ENCODE results near the gene LRP10.
"Not testable (repeated sequence)": the region's sequence is repeated elsewhere in the genome, so short reads cannot be mapped to it uniquely, and the experiment has no call there.

LRP10 gene

GRCh38 chr14:22871224-22872032 is at the start of gene LRP10:
Gene LRP10, plus strand, starts transcription at chr14:22871740. Its CDS starts 564 bp downstream, at chr14:22872304.
- DNase-seq (ENCODE audit: low read depth) = peak; percentile 59

- DNase-seq (ENCODE audit: low read depth) = no peak
Observed at GRCh38 chr14:22822016-22822570, 49.4 kb upstream of the LRP10 start.

- DNase-seq (ENCODE audit: low read depth) = peak; percentile 52
Observed at GRCh38 chr14:22822571-22823098, 48.9 kb upstream of the LRP10 start.

GRCh38 chr14:22824711-22825359 is 46.7 kb upstream of the LRP10 start:
- DNase-seq (ENCODE audit: low read depth) = no peak

- DNase-seq (ENCODE audit: low read depth) = not testable (repeated sequence)
Observed at GRCh38 chr14:22829076-22829660, 42.4 kb upstream of the LRP10 start.

GRCh38 chr14:22829661-22830442 is 41.7 kb upstream of the LRP10 start, which contains the start of gene MRPL52:
Gene MRPL52, plus strand, starts transcription at chr14:22829887. Its CDS starts 26 bp downstream, at chr14:22829913.
- peak; percentile 82 for DNase-seq (ENCODE audit: low read depth)

GRCh38 chr14:22830443-22831010 is 41.0 kb upstream of the LRP10 start:
- no peak for DNase-seq (ENCODE audit: low read depth)

GRCh38 chr14:22835505-22835904 is 36.0 kb upstream of the LRP10 start:
- no peak for DNase-seq (ENCODE audit: low read depth)

GRCh38 chr14:22836301-22837113 is 35.0 kb upstream of the LRP10 start, which contains the start of gene MMP14:
Gene MMP14, plus strand, starts transcription at chr14:22836585. Its CDS starts 233 bp downstream, at chr14:22836818.
- DNase-seq (ENCODE audit: low read depth) = no peak

GRCh38 chr14:22837114-22837749 is 34.3 kb upstream of the LRP10 start:
- DNase-seq (ENCODE audit: low read depth) = no peak

GRCh38 chr14:22837750-22838538 is 33.6 kb upstream of the LRP10 start:
- DNase-seq (ENCODE audit: low read depth) = no peak

- DNase-seq (ENCODE audit: low read depth) = no peak
Observed at GRCh38 chr14:22838631-22839041, 32.9 kb upstream of the LRP10 start.

- DNase-seq (ENCODE audit: low read depth) = no peak
Observed at GRCh38 chr14:22839159-22839779, 32.3 kb upstream of the LRP10 start.

- DNase-seq (ENCODE audit: low read depth) = no peak
Observed at GRCh38 chr14:22841311-22841710, 30.2 kb upstream of the LRP10 start.

- DNase-seq (ENCODE audit: low read depth) = no peak
Observed at GRCh38 chr14:22841769-22842168, 29.8 kb upstream of the LRP10 start.

GRCh38 chr14:22842211-22843122 is 29.1 kb upstream of the LRP10 start:
- no peak for DNase-seq (ENCODE audit: low read depth)
